Stimulated activated CD8-positive, alpha-beta memory T cell treated with anti-CD3 and anti-CD28 coated beads, Interleukin-12 subunit alpha, Interleukin-12 subunit beta, amount 100 ng/mL, for 24 hours (primary cell): ENCODE data around the gene UBAP1L.
"Not testable (repeated sequence)": the region's sequence is repeated elsewhere in the genome, so short reads cannot be mapped to it uniquely, and the experiment has no call there.

Experiments used
- DNase-seq: peaks from one replicate; pipeline ENCODE4 v3.0.0-alpha.2; 2020; ENCODE audit errors: extremely low read depth

UBAP1L gene

GRCh38 chr15:65100442-65100841, 14.6 kb downstream of the UBAP1L start:
- DNase-seq, result no peak

DNA sequence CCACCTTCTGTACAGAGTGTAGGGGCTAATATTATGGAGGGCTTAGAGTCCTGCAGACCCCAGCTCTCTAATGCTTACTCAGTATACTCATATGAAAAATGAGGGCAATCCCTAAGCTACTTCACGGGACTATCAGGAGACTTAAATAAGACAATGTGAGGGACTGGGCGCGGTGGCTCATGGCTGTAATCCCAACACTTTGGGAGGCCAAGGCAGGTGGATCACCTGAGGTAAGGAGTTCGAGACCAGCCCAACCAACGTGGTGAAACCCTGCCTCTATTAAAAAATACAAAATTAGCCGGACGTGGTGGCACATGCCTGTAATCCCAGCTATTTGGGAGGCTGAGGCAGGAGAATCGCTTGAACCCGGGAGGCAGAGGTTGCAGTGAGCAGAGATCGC, 15.2 kb downstream of the UBAP1L start:
- not testable (repeated sequence) for DNase-seq

DNA sequence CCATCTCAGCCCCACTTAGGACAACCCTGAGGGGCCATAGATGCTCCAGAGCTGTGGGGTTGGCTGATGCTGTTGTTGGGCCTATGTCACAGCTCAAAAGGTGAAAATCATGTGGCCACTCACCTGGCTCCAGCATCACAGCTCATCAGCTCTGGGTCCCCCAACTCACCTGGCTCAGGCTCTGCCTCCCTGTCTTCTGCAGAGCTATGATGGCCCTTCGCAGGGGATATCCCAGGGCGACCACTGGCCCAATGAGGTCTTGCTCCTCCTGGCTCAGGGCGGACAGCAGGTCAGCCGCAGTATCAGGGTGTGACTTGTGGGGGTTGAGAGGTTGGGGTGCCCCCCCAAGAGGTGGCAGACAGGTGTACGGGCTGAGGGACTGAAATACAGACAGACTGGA, 15.7 kb downstream of the UBAP1L start:
- DNase-seq, result no peak

- no peak for DNase-seq
Observed at GRCh38 chr15:65097651-65098263, 17.2 kb downstream of the UBAP1L start.

DNA sequence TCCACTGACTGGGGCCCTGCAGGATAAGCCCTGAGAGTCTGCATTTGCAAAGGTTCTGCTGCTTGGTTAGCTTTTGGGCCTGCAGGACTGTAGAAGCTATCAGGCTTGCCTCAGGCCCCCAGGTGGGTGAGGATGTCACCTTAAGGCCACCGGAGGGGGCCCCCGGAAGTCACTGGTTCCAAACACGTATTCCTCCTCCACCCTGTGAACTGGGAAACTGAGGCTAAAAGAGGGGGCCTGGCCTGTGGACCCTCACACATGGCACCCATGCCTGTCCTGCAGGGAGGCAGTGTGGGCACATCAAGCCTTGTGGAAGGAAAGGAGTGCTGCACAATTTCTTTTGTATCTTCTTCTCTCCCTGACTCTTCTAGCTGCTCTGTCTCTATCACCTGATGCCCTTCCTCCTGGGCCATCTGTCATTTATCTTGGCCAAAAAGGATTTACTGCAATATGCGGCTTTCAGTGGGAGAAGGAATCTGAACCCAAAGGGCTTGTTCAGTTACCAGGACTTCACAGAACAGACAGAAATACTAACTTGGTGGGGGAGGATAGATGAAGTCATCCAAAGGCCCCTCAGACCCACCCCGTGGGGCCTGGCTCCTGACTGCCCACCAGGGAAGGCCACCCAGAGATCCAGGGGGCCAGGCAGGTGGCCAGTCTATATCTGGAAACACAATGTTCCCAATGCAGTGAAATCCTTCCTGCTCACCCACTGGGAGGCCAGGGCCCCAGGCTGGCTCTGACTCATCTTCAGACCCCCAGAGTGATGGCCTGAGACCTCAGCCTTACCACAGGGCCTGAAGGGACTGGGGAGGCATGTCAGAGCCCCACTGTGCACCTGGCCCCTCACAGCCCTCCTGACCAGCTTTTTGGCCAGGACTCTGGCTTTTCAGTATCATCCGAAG, 18.3 kb downstream of the UBAP1L start:
- DNase-seq, result no peak

- no peak for DNase-seq
Observed at GRCh38 chr15:65095747-65096104, 19.3 kb downstream of the UBAP1L start.

- DNase-seq, result no peak
Observed at GRCh38 chr15:65095011-65095746, 19.8 kb downstream of the UBAP1L start.

DNA sequence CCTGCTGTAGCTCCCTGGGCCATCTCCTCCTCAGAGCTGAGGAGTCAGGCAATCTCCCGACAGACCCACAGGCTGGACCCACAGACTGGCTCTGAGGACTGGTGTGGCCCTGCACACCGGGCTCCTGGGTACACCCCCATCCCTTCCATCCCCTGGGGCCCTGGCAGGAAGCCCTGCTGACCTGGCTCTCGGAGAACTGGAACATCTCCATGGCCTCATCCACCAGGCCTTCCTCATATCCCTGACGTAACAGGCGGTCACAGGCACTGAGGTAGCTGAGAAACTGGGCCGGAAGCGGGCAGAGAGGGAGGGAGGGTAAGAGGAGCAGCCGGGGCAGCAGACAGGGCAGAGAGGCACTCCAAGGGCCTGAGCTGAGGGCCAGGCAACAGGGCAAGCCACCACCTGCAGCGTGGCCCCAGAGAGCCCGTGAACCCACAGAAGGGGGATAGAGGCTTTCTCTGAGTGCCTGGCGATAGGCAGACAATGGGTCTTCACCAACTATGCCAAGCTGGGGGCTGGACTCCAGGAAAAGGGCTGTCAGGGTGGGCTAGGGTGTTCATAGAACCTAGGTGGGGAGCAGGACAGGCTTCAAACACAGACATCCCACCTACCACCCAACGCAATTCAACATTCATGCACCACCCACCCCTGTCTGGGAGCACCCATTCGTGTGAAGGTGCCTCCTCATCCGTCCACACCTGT, 20.6 kb downstream of the UBAP1L start:
- DNase-seq, result no peak

DNA sequence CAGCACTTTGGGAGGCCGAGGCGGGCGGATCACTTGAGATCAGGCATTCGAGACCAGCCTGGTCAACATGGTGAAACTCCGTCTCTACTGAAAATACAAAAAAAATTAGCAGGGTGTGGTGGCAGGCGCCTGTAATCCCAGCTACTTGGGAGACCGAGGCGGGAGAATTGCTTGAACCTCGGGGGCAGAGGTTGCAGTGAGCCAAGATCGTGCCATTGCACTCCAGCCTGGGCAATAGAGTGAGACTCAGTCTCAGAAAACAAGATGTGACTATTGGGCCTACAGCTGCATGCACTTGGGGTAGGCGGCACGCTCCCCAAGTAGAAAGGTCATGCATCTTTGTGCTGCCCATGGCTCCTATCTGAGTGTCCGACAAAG, 21.2 kb downstream of the UBAP1L start:
- DNase-seq, result not testable (repeated sequence)

- DNase-seq, result no peak
Observed at GRCh38 chr15:65092911-65093792, 21.8 kb downstream of the UBAP1L start.

DNA sequence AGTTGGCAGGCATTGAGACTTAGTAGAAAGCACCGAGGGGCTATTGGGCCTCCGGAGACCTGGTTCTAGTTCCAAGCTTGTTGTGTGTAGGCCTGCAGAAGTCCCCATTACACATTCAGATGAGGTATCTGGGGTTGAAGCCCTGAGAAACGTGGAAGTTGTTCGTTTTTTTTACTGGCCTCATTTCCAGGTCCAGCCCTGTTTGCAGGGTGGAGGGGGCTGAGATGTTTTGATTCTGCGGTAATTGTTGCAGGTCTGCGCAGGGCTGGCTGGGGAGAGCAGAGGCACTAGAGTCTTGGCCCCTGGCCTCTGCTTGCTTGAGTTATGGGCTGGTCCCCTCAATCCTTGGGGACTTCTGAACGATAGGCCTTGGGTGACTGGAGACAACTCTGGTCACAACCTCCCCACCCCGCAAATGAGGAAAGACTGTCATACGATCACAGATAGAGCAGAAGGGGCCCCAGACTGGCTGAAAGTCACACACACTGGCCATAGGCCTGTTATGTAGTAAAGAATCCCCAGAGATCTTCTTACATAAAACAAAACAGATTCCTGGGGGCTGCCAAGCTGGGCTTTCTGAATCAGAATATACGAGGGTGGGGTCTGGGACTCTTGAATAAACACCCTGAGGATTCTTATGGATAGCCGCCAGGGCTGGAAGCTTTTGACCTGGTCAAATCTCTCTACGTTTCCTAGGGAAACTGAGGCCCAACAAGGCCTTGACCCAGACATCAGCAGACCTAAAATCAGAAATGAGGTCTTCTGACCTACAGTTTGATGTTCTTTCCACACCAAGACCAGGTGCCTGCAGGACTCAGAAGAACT, 22.8 kb downstream of the UBAP1L start:
- DNase-seq, result no peak

- DNase-seq, result no peak
Observed at GRCh38 chr15:65089206-65089824, 25.7 kb downstream of the UBAP1L start.

- no peak for DNase-seq
Observed at GRCh38 chr15:65088643-65089021, 26.4 kb downstream of the UBAP1L start.

DNA sequence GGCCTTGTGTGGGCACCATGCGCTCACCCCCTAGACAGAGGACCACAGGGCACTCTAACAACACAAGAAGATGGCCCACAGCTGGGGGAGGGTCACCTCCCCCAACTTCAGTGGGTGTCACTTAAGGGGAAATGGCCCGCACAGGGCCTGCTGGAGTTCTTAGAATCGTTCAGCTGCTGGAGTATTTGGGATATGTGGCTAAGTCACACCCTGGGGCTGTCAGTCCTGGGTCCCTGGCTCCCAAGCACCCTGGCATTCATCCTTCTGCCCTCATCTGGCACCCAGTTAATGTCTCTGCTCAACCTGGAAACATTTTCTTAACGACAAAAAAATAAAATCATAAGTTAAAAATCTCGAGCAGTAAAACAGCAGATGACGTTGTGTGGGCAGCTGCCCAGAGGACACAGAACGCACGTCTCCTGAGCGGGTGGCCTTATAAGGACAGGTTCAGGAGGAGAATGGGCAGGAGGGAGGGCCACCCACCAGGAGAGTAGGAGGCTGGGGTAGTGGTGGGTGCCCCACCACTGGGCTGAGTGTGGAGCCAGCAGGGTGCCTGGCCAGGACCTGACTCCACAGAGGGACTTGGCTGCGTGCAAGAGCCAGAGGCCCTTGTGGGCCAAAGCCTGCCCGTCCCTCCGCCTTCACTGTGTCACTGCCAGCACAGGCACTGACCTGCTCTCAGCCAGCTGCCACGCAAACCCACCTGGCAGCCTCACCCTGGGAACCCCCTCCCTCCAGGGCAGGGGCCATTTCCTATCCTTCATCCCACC, 26.9 kb downstream of the UBAP1L start:
- DNase-seq, result no peak

DNA sequence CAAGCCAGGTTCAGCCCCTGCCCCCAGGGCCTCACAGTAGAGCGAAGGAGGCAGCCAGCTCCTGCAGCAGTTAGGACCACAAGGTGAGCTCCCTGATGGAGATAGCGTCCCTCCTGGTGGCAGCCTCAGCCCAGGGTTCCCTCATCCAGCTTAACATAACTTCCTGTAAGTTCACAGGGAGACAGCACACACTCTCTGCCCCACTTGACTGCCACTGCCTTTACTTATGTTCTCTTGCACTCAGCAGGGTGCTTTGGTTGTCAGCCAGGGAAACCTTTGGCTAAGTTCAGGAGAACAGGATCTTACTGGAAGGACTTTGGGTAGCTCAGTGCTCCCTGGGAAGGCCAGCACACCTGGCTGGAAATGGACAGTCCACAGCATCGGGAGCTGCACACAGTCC, 27.6 kb downstream of the UBAP1L start:
- DNase-seq, result no peak

GRCh38 chr15:65086680-65087111, 28.3 kb downstream of the UBAP1L start:
- no peak for DNase-seq

DNA sequence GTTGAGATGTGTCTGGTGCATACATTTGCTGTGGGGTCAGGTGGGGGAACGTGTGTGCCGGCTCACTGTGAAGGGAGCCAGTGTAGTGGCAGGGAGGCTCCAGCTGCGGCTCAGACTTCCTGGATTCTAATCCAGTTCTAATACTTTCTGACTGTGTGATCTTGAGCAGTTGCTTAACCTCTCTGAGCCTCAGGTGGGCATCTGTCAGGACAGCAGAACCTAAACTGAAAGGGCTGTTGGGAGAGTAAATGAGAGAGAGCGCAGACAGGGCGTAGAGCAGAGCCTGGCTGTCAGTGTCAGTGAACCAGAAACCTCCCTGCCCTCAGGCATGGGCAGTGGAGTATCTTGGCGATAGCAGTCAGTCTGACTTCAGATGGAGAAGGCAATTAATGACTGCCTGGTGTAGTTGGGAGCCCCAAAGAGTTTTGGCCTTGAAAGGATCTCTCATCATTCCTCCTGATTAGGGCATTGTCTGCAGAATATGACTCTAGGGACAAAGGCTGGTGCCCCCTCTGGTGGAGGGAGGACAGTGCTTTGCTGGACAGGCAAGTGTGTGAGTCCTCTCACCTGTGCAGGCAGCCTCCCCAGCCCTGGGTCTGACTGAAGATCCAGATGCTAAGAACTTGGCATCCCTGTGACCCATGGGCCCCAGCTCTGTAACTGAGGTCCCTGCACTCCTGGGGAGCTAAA, 28.9 kb downstream of the UBAP1L start:
- no peak for DNase-seq

- DNase-seq, result no peak
Observed at GRCh38 chr15:65085207-65085753, 29.7 kb downstream of the UBAP1L start.
